HG03571 (cell line): ENCODE data around the gene PNLDC1.
A peak's percentile ranks its signal among the peaks of the same experiment; 100 is the strongest.
"Not testable (repeated sequence)": the region's sequence is repeated elsewhere in the genome, so short reads cannot be mapped to it uniquely, and the experiment has no call there.

Source experiments
- ATAC-seq: cut with Tn5 transposase; IDR thresholded peaks from one replicate; pipeline ENCODE4 v1.9.1; 2021; ENCODE audit not compliant: unreplicated experiment

PNLDC1 gene

DNA sequence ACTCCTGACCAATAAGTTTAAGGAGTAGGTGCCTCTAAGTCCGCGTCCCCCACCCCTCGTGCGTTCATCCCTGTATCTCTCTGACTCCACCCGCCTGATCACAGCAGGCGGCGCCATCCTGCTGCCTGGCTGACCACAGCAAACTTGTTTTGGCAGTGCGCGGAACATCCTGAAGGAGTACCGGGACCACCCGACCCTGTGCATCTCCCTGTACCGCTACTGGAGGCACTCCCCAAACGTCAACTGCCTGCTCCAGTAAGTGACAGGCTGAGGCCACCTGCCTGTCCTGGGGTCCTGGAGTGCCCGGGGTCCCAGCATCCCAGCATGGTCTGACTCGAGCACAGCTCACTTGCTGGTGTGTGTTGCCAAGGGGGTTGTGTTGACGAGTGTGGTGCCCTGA lies 19.0 kb downstream of the PNLDC1 start:
- ATAC-seq, result no peak

DNA sequence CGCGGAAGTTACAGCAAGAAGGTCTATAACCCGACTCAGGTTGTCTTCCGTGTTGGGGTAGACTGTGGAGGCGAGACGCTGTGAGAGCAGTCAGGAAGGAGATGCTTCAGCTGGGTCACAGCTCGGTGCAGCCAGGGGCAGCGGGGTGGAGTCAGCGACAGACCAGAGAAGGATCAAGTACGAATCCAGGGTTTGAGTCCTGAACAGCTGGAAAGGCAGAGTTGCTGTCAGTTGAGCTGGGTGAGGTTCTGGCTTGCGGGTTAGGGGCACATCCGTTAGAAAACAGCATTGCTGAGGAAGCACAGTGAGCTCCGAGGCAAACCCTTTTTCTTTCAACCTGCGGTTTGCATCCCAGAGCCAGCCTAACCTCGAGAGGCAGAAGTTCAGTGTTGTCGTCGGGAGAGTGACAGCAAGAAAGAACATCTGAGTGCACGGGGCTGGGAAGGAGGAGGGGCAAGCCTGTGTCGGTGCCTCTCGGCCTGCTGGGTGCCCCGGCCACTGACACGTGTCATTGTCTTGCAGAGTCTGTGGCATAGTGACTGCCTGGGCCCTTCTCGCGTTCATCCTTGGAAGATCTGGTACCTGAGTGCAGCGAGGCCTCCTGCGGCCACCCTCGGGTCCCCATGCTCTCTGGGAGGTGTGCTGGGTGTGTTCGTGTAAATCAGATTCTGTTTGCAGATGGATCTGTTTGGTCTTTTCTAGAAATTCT lies 20.0 kb downstream of the PNLDC1 start:
- no peak for ATAC-seq

DNA sequence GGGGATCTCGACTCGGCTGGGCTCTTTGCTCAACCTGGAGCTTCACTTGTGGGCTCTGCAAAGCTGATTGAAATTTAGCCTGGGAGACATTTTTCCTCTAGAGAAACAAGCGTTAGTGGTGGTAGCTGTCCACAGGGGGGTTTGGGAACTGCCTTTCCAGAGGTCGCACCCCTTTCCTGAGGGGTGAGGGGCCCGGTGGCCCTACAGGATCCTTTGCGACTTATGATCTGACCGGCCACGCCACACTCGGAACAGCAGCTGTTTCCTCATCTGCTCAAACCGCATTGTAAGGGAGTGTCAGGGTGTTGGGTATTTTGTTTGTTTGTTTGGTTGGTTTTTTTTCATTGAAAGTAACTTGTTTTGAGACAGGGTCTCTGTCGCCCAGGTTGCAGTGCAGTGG lies 21.0 kb downstream of the PNLDC1 start:
- no peak for ATAC-seq

DNA sequence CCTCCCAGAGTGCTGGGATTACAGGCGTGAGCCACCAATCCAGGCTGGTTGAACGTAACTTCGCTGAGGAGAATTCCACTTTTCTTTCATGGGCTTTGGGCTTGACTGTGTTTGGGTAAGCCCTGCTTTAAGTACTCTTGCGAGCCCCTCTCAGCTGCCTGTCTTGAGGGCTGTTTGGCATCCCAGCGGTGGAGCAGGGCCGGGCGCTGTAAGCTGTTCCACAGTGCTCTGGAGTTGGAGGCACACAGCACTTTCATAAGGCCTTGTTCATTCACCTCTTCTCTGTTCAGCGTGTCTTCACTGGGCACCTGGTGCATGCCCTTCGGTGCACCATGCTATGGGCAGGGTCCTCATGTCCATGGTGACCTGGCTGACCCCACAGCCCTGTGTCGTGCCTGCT lies 21.6 kb downstream of the PNLDC1 start:
- no peak for ATAC-seq

DNA sequence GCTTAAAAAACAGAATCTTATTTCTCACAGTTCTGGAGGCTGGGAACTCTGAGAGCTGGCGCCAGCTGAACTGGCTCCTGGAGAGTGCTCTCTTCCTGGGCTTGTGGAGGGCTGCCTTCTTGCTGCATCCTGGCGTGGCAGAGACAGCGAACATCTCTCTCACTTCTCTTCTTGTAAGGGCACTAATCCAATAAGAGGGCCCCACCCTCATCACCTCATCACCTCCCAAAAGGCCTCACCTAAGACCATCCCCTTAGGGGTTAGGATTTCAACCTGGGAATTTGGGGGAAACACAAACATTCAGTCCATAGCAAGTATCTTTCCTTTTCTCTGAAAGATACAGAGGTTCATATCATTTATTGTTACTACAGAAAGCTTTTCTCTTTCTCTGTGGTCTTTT lies 23.9 kb downstream of the PNLDC1 start:
- no peak for ATAC-seq

DNA sequence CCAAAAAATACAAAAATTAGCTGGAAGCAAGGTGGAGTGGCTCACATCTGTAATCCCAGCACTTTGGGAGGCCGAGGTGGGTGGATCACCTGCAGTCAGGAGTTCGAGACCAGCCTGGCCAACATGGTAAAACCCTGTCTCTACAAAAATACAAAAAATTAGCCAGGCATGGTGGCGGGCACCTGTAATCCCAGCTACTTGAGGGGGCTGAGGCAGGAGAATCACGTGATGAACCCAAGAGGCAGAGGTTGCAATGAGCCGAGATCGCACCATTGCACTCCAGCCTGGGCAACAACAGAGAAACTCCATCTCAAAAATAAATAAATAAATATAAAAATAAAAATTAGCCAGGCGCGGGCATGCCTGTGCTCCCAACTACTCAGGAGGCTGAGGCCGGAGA lies 24.6 kb downstream of the PNLDC1 start:
- not testable (repeated sequence) for ATAC-seq

DNA sequence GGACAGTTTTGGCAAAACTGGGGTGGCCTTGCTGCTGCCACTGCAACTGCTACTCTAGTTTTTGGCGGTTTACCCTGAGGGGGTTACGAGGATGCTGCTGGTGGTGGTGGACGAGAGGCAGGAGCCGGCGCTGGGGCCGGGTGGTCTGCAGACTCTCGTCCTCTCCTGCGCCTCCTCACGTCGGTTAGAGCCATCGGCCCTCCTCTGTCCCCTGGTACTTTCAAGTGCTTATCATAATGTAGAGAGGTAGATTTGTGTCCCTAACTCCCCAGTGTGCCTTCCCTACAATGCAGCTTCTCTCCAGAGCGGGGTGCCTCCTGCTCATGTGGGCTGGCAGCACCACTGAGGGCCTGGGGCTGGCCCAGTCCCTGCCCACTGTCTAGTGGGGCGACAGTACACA lies 25.9 kb downstream of the PNLDC1 start:
- ATAC-seq, result no peak

DNA sequence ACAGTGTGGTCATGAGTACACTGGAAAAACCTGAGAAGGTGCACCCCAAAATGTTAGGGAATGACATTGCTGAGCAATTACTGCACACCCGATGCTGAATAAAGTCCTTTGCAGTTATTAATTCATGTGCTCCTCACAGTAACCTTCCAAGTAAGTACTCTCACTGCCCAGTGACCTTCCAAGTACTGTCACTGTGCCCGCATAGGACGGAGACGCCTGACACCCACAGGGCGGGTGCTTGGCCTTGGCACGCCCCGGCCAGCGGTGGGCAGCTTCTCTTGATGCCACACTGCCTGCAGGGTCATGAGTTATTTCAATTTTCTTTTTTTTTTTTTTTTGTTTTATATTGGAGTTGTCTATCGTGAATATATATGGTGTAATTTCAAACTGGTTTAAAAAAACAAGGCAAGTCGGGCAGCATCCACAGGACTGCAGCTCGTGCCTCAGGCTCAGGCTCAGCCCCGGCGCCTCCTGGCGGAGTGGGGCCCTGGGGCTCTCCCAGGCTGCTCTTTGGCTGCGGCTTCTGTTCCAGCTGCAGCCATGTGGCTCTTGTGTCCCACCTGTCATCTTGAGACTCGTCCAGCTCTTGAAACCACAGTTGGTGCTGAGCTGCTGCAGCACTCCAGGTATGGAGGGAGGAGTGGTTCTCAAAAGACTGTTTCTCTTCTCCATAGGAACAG lies 27.0 kb downstream of the PNLDC1 start:
- no peak for ATAC-seq

DNA sequence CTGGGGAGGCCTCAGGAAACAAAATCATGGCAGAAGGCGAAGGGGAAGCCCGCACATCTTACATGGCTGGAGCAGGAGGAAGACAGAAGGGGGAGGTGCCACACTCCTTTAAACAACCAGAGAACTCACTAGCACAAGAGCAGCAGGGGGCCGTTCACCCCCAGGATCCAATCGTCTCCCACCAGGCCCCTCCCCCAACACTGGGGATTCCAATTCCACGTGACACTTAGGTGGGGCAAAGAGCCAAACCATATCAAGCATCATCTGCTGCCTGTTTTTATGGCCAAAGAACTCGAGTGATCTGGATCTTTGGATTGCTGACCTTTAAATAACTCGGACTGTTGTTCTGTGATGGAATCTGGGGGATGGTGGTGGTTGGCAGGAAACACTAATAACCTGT lies 28.0 kb downstream of the PNLDC1 start:
- ATAC-seq, result no peak

DNA sequence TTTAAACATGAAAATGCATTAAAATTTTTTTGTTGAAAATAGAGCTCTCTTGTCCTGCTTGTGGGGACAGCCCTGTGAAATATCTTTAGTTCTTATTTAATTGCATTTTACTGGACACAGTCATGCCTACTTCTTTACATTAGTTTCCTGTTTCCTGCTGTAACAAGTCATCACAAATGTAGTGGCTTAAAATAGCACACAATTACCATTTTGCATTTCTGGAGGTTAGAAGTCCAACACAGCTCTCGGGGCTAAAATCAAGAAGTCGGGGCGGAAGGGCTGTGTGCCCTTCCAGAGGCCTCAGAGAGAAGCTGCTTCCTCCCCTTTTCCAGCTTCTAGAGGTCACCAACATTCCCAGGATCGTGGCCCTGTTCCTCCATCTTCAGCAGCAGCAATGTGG lies 29.4 kb downstream of the PNLDC1 start:
- ATAC-seq, result peak; percentile 63

DNA sequence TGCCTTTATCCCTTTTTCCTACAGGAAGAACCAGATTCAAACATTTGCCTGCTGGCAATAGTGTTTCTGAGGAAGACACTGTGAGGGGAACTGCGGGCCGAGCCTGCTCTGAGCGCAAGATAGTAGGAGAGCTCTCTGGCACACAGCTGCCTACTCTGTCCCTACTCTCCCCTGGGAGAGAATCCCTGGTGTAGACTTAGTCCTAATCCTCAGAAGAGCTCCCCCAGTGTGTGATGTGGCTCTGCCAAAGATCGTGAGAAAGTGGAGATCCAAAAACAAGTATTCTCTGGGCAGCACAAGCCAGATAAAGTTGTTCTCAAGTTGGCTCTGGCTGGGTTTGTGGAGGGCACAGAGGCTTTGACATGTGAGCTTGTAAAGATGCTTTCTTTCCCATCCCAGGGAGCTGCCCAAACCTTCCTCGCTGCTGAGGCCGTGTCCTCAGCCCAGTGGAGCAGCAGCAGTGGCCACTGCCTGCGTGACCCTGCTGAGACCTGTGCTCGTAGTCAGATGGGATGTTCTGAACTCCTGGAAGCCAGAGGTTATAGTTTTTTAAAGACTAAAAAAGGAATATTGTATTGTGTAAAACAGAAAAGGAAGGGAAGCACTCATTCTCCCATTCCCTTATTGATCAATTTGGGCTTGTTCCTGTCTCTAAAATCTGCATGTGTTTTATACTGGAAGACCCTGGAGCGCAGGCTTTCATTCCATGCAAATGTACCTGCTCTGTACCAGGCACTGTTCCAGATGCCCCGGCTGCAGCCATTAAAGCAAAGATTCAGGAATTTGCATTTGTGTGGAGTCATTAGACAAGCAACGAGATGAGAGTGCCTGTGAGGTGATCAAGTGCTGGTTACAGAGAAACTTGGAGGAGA lies 30.7 kb downstream of the PNLDC1 start:
- ATAC-seq, result no peak

DNA sequence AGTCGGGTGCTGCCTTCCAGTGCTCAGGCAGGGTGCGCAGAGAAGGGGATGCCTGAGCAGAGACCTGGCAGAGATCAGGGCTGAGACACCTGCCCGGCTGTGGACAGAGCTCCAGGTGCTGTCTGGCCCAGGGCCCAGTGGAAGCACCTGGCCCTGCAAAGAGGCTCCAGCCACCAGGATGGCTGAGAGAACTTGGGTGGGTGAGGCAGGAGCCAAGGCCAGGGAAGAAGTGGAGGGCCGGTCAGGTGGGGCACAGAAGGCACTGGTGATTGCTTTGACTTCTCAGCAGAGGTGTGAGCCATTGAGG lies 31.2 kb downstream of the PNLDC1 start:
- no peak for ATAC-seq

DNA sequence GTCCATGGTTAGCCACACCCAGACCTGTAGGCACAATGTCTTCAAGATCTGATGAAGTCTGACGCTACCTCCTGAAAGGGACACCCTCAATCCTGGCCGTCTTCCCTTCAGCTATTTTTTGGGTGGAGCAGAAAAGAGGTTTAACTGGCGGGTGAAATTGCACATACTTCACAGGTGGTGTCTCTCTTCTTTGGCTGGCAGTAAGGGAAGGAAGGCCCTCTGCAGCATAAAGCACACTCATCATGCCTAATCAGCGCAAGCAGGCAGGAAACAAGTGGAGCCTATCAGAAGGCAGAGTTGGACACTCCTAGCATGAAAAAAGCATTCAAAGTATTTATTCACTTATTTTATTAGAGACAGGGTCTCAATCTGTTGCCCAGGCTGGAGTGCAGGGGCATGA lies 32.9 kb downstream of the PNLDC1 start:
- ATAC-seq, result no peak

DNA sequence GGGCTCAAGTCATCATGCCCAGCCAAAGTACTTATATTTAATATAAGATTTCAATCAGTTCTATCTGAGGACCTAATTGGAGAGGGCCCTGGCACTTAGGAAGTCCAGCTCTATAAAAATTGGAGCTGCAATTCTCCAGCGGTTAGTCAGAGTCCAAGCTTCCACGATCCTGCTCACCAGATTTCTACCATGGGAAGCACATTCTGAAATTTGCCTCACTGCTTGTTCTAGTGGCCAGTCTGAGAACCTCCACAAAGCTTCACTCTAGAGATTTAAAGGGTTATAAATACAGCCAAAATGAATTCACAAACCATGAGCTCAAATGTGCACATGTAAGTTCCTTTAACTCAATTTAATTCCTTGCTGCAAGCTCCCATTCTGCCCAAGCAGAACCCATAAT lies 33.5 kb downstream of the PNLDC1 start:
- no peak for ATAC-seq

DNA sequence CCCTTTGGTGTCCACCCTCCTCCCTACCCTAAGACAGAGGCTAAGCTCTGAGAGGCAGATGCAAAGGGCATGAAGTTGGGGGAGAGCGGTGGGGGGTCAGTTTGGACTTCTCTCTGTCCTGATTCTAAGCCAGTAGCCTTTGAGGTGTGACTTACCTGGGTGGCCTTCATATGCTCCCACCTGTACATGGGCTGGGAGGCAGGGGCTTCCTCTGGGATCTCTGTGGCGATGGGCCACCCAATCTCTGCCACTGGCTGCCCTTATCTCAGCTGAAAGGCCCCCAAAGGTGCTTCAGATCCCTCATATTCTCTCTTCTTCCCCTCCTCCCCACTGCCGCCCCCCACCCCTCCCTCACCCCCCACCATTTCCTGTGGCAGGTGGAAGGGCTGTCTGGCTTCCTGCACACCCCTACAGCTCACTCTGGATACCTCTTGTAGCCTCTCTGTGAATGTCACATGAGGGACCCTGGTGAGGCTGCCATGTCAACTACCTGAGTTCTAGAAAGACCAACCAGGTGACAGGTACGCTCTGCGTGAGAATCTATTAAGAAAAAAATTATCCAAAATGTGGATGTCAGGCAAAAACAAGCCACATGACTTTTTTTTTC lies 34.0 kb downstream of the PNLDC1 start:
- no peak for ATAC-seq

DNA sequence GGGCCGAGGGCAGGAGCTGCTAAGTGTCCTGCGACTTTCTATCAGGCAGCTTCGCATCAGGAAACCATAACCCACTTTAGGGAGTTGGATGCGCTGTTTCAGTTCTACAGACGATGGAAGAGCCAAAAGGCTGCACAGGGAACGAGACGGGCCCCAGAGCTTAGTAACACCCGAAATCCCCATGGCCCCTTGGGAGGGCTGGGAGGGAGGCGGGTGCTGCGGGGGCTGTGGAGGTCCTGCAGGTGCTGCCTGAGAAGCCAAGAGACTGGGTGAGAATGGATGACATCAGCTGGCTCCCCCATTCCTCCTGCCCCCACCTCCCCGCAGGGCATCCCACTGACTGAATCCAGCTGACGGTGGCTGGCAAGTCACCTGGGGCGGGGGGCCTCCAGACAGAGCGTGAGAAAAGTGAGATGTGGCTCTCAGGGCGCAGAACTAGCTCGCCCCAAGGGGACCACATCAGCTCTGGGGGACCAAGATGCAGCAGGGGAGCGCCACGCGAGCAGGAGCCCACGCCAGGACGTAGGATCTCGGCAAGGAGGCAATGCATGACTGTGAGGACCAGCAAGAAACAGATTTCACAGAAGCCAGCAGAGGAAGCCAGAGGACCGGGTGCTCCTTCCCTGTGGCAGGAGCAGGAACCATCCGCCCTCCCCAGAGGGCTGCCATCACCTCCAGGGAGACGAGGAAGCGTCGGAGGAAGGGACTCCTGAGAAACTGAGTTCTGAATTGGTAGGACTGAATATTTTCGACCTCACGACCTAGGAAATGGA lies 36.8 kb downstream of the PNLDC1 start:
- ATAC-seq, result no peak

DNA sequence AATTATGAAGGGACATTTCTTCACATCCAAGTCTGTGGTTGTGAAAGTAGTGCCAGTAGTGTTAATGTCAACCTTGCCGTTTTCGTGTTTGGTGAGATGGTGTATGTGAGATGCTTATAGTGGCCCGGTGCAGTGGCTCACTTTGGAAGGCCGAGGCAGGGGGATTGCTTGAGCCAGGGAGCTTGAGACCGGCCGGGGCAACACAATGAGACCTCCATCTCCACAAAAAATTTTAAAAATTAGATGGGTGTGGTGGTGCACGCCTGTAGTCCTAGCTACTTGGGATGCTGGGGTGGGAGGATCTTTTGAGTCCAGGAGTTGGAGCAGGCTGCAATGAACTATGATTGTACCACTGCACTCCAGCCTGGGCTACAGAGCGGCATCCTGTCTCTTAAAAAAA lies 37.4 kb downstream of the PNLDC1 start:
- no peak for ATAC-seq

DNA sequence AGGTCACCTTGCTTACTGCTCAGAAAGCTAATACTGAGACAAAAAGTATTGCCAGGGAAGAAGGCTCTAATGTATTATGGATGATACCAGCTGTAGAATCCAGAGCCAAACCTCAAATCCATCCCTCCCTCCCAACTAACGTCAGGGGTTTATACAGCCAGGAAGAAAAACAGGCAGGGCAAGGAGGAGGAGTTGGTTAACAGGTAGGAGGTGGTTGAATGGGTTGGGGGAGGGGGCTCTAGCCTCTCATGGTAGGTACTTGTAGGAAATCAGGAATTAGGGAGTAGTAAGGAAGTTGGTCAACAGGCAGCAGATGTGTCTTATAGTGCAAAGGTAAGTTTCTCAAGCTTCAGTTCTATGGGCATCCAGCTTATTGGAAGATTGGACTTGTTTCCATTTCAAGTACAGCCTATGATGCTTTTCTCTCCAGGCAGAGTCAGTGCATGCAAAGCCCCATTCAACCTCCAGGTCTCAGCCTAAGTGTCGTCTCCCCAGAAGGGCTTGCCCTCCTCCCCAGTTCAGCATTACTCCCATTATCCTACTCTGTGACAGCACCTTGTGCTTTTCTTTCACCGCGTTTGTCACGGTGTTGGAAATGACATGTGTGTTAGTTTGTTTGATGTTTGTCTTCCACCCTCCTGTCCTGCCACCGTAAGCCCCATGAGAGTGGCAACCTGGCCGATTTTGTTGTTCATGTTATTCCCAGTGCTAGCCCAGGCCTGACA lies 38.1 kb downstream of the PNLDC1 start:
- no peak for ATAC-seq

DNA sequence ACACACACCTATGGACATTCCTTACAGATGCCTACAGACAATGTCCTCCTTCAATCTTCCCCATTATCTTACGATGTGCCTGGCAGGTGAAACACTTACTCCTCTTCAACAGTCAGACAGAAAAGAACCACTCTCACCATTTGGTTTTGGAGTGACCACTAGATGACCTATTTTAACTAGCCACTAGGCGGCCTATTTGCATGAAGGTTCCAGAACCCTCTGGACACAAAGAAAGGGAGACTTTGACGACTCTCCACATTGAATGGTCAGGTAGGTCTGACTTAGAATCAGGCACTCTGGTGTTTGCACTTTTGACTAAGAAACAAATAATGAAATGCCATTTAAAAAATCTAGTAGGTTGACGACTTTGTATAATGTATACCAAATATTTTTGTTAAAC lies 42.0 kb downstream of the PNLDC1 start:
- no peak for ATAC-seq
